HEK293 (cell line): ENCODE measurements around the gene PRMT7.

Experiments
- CTCF ChIA-PET: fragments of 350-600 bp; formaldehyde crosslinking; extraction: SDS; loops from one replicate; lab custom pipeline; 2021; ENCODE audit warnings: antibody characterized with exemption; lab: Yijun Ruan, JAX
- POLR2A ChIA-PET: fragments of 300-600 bp; formaldehyde crosslinking; extraction: SDS; loops from one replicate; lab custom pipeline; 2020; ENCODE audit warnings: antibody characterized with exemption, inconsistent platforms; lab: Yijun Ruan, JAX
- H3K27ac ChIP-seq: fragments of 200-500 bp; sonication (Bioruptor generic); 2 replicates; pipeline ENCODE4 v1.5.1; 2014; ENCODE audit warnings: low read depth, low read length, control low read depth, inconsistent platforms; ENCODE audit errors: extremely low read depth
- H3K36me3 ChIP-seq, 2 experiments: fragments of 200-500 bp in 1 of 2; sonication (Bioruptor generic) in 1 of 2; 1 replicate in 1 of 2; 2 replicates in 1 of 2; pipeline ENCODE4 v1.5.1; 2014 to 2017; ENCODE audit warnings: inconsistent platforms in 2 of 2, low read length in 2 of 2; ENCODE audit not compliant: control insufficient read depth in 2 of 2, insufficient read depth in 1 of 2
- H3K4me1 ChIP-seq: fragments of 200-500 bp; sonication (Bioruptor generic); 2 replicates; pipeline ENCODE4 v1.5.1; 2014; ENCODE audit warnings: mild to moderate bottlenecking, low read length, inconsistent platforms; ENCODE audit not compliant: control insufficient read depth, insufficient read depth
- H3K4me3 ChIP-seq: 2 replicates; pipeline ENCODE4 v1.5.1; 2011; ENCODE audit warnings: low read depth, mild to moderate bottlenecking, control low read depth, low read length, moderate library complexity
- H3K9me3 ChIP-seq: fragments of 200-500 bp; sonication (Bioruptor generic); 2 replicates; pipeline ENCODE4 v1.5.1; 2014; ENCODE audit warnings: low read depth, low read length, inconsistent platforms; ENCODE audit not compliant: control insufficient read depth, insufficient read depth
- GLI4 ChIP-seq: fragments of 450-650 bp; formaldehyde crosslinking; IDR thresholded peaks from 2 replicates; pipeline ENCODE4 v1.5.1; 2016; ENCODE audit warnings: missing biosample characterization, missing genetic modification characterization
- MYNN ChIP-seq: fragments of 450-650 bp; formaldehyde crosslinking; IDR thresholded peaks from 2 replicates; pipeline ENCODE4 v1.5.1; 2016; ENCODE audit warnings: missing biosample characterization, missing genetic modification characterization, borderline replicate concordance
- PRDM1 ChIP-seq: fragments of 450-650 bp; formaldehyde crosslinking; IDR thresholded peaks from 2 replicates; pipeline ENCODE4; 2016; ENCODE audit warnings: missing biosample characterization, missing genetic modification characterization
- SCRT1 ChIP-seq: fragments of 450-650 bp; formaldehyde crosslinking; IDR thresholded peaks from 2 replicates; pipeline ENCODE4 v1.5.1; 2016; ENCODE audit warnings: missing biosample characterization, missing genetic modification characterization, borderline replicate concordance
- SCRT2 ChIP-seq: fragments of 450-650 bp; formaldehyde crosslinking; IDR thresholded peaks from 2 replicates; pipeline ENCODE4 v1.5.1; 2016; ENCODE audit warnings: missing biosample characterization, missing genetic modification characterization
- TRIM28 ChIP-seq: IDR thresholded peaks from 2 replicates; pipeline ENCODE4 v1.6.1; 2011; ENCODE audit warnings: low read length, control low read depth, borderline replicate concordance
- YY2 ChIP-seq: fragments of 450-650 bp; formaldehyde crosslinking; IDR thresholded peaks from 2 replicates; pipeline ENCODE4 v1.5.1; 2016; ENCODE audit warnings: missing biosample characterization, missing genetic modification characterization
- ZBTB48 ChIP-seq: fragments of 450-650 bp; formaldehyde crosslinking; IDR thresholded peaks from 2 replicates; pipeline ENCODE4 v1.5.1; 2016; ENCODE audit warnings: missing biosample characterization, missing genetic modification characterization
- ZNF10 ChIP-seq: fragments of 450-650 bp; formaldehyde crosslinking; IDR thresholded peaks from 2 replicates; pipeline ENCODE4 v1.5.1; 2017; ENCODE audit warnings: missing biosample characterization, missing genetic modification characterization
- ZNF175 ChIP-seq: fragments of 450-650 bp; formaldehyde crosslinking; IDR thresholded peaks from 2 replicates; pipeline ENCODE4 v1.5.1; 2016; ENCODE audit warnings: missing biosample characterization, missing genetic modification characterization
- ZNF18 ChIP-seq: fragments of 450-650 bp; formaldehyde crosslinking; IDR thresholded peaks from 2 replicates; pipeline ENCODE4 v1.5.1; 2016; ENCODE audit warnings: missing biosample characterization, missing genetic modification characterization
- ZNF19 ChIP-seq: fragments of 450-650 bp; formaldehyde crosslinking; IDR thresholded peaks from 2 replicates; pipeline ENCODE4; 2016; ENCODE audit warnings: missing biosample characterization, missing genetic modification characterization, low read depth
- ZNF2 ChIP-seq: fragments of 450-650 bp; formaldehyde crosslinking; IDR thresholded peaks from 2 replicates; pipeline ENCODE4 v1.5.1; 2016; ENCODE audit warnings: missing biosample characterization, missing genetic modification characterization
- ZNF280C ChIP-seq: fragments of 450-650 bp; formaldehyde crosslinking; IDR thresholded peaks from 2 replicates; pipeline ENCODE4 v1.5.1; 2016; ENCODE audit warnings: missing biosample characterization, missing genetic modification characterization
- ZNF302 ChIP-seq: fragments of 450-650 bp; formaldehyde crosslinking; IDR thresholded peaks from 2 replicates; pipeline ENCODE4 v1.5.1; 2016; ENCODE audit warnings: missing biosample characterization, missing genetic modification characterization, low read depth
- ZNF341 ChIP-seq: fragments of 450-650 bp; formaldehyde crosslinking; IDR thresholded peaks from 2 replicates; pipeline ENCODE4; 2016; ENCODE audit warnings: low read depth, missing biosample characterization, missing genetic modification characterization
- ZNF354C ChIP-seq: fragments of 450-650 bp; formaldehyde crosslinking; IDR thresholded peaks from 2 replicates; pipeline ENCODE4 v1.5.1; 2016; ENCODE audit warnings: missing biosample characterization, missing genetic modification characterization, low read depth, borderline replicate concordance
- ZNF433 ChIP-seq: fragments of 450-650 bp; formaldehyde crosslinking; IDR thresholded peaks from 2 replicates; pipeline ENCODE4 v1.5.1; 2016; ENCODE audit warnings: missing biosample characterization, missing genetic modification characterization, low read depth
- ZNF621 ChIP-seq: fragments of 450-650 bp; formaldehyde crosslinking; IDR thresholded peaks from 2 replicates; pipeline ENCODE4 v1.5.1; 2017; ENCODE audit warnings: missing biosample characterization, missing genetic modification characterization
- ZNF791 ChIP-seq: fragments of 450-650 bp; formaldehyde crosslinking; IDR thresholded peaks from 2 replicates; pipeline ENCODE4 v1.5.1; 2016; ENCODE audit warnings: missing biosample characterization, missing genetic modification characterization
- TF ChIP-seq, protein P1 (sequence below): fragments of 450-650 bp; IDR thresholded peaks from 2 replicates; pipeline ENCODE4 v1.5.1; 2018; ENCODE audit warnings: missing biosample characterization, mild to moderate bottlenecking, missing genetic modification characterization
- TF ChIP-seq, protein P2 (sequence below): fragments of 450-650 bp; formaldehyde crosslinking; IDR thresholded peaks from 2 replicates; pipeline ENCODE4 v1.5.1; 2017; ENCODE audit warnings: missing biosample characterization, missing genetic modification characterization
- TF ChIP-seq, protein P3 (sequence below): fragments of 450-650 bp; formaldehyde crosslinking; IDR thresholded peaks from 2 replicates; pipeline ENCODE4 v1.5.1; 2016; ENCODE audit warnings: missing biosample characterization, missing genetic modification characterization
- TF ChIP-seq, protein P4 (sequence below): fragments of 450-650 bp; formaldehyde crosslinking; IDR thresholded peaks from 2 replicates; pipeline ENCODE4 v1.5.1; 2016; ENCODE audit warnings: missing biosample characterization, missing genetic modification characterization

Gene PRMT7

DNA sequence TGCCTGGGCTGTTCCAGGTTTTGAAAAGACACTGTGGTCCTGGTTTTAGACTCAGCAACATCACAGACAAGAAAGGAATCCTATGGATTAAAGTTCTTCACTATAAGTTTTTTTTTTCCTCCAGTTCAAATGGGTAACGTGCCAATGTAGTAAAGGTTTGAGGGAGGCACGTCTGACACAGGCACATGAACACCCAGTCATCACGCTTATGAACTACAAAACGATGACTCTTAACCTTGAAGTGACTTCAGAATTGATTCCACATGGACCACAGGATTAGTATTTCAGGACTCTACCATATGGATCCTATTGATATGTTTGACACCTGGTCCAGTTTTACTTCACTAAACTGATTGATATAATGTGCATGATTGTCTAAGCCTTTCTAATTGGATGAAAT, 2.3 kb downstream of the PRMT7 start:
- Histone ChIP-seq H3K4me1 (no peaks in the 10 kb centered on the region), H3K4me3 (no peak overlapping the region), H3K36me3 (peaks cover 26 to 53% of the 10 kb centered on the region in 2 experiments; a peak in 2 of 3 replicates), H3K27ac (no peak overlapping the region), H3K9me3 (no peaks in the 10 kb centered on the region)
- TF ChIP-seq PRDM1 (tag by site-specific recombination) (no peak), ZNF354C (tag by site-specific recombination) (no peak), ZBTB48 (no peak), GLI4 (tag by site-specific recombination) (no peak), TRIM28 (no peak), YY2 (no peak)
- POLR2A ChIA-PET: no interaction called here
- CTCF ChIA-PET: interaction anchor here (0.6 to 1.0 kb wide), 2 partner anchors 51 to 667 kb away, joined by 3 to 4 read pairs; no protein-coding TSS in a partner anchor

DNA sequence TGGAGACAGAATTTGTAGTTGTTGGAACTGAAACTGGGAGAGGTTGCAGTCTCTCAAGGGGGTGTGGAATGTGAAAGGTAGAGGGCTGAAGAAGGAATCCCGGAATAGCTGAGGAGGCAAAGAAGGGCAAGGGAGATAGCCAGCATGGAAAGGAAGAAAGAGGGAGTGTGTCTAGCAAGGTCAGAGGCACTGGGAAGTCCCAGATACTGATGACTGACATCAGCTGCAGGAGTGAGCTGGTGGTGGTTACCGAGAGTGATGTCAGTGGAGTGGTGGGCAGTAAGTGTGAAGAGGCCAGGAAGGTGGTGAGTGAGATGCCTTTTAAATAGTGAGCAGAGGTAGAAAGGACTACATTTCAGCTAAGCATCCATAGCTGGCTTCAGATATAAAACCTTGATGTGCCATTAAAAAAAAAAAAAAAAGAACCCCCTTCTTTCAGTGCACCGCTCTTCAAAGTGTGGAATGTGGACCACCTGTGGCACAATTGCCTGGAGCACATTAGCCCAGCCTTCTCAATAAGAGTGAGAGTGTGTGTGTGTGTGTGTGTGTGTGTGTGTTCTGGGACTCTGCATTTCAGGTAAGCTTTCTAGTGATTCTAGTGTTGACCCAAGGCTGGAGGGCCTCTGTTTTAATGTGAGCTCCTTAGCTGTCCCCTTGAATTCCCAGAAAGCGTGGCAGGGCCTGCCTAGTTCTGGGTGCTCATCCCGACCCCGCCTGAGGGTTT, 8.5 kb downstream of the PRMT7 start:
- CTCF ChIA-PET: interaction anchor here (1.4 kb wide), 2 partner anchors 9 to 58 kb away, joined by 3 to 7 read pairs; no protein-coding TSS in a partner anchor
- TF ChIP-seq ZNF18 (tag by site-specific recombination) (no peak), ZNF175 (no peak), ZNF341 (tag by site-specific recombination) (no peak), ZNF280C (tag by site-specific recombination) (no peak), ZNF19 (tag by site-specific recombination) (no peak), MYNN (tag by site-specific recombination) (no peak), ZNF302 (tag by site-specific recombination) (no peak), ZNF621 (no peak), ZNF791 (tag by site-specific recombination) (no peak), ZNF2 (tag by site-specific recombination) (no peak), ZNF433 (no peak), SCRT1 (peak; percentile 63; the same call in 1 of the 2 replicates), ZNF10 (peak; percentile 72; the same call in 1 of the 2 replicates), SCRT2 (tag by site-specific recombination) (peak; percentile 72)
- TF ChIP-seq, protein P1, sequence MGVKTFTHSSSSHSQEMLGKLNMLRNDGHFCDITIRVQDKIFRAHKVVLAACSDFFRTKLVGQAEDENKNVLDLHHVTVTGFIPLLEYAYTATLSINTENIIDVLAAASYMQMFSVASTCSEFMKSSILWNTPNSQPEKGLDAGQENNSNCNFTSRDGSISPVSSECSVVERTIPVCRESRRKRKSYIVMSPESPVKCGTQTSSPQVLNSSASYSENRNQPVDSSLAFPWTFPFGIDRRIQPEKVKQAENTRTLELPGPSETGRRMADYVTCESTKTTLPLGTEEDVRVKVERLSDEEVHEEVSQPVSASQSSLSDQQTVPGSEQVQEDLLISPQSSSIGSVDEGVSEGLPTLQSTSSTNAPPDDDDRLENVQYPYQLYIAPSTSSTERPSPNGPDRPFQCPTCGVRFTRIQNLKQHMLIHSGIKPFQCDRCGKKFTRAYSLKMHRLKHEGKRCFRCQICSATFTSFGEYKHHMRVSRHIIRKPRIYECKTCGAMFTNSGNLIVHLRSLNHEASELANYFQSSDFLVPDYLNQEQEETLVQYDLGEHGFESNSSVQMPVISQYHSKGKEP: no peak
- TF ChIP-seq, protein P2, sequence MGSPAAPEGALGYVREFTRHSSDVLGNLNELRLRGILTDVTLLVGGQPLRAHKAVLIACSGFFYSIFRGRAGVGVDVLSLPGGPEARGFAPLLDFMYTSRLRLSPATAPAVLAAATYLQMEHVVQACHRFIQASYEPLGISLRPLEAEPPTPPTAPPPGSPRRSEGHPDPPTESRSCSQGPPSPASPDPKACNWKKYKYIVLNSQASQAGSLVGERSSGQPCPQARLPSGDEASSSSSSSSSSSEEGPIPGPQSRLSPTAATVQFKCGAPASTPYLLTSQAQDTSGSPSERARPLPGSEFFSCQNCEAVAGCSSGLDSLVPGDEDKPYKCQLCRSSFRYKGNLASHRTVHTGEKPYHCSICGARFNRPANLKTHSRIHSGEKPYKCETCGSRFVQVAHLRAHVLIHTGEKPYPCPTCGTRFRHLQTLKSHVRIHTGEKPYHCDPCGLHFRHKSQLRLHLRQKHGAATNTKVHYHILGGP (tag by site-specific recombination): no peak
- TF ChIP-seq, protein P3, sequence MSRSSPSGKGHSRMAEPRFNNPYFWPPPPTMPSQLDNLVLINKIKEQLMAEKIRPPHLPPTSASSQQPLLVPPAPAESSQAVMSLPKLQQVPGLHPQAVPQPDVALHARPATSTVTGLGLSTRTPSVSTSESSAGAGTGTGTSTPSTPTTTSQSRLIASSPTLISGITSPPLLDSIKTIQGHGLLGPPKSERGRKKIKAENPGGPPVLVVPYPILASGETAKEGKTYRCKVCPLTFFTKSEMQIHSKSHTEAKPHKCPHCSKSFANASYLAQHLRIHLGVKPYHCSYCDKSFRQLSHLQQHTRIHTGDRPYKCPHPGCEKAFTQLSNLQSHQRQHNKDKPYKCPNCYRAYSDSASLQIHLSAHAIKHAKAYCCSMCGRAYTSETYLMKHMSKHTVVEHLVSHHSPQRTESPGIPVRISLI (tag by site-specific recombination): no peak
- TF ChIP-seq, protein P4, sequence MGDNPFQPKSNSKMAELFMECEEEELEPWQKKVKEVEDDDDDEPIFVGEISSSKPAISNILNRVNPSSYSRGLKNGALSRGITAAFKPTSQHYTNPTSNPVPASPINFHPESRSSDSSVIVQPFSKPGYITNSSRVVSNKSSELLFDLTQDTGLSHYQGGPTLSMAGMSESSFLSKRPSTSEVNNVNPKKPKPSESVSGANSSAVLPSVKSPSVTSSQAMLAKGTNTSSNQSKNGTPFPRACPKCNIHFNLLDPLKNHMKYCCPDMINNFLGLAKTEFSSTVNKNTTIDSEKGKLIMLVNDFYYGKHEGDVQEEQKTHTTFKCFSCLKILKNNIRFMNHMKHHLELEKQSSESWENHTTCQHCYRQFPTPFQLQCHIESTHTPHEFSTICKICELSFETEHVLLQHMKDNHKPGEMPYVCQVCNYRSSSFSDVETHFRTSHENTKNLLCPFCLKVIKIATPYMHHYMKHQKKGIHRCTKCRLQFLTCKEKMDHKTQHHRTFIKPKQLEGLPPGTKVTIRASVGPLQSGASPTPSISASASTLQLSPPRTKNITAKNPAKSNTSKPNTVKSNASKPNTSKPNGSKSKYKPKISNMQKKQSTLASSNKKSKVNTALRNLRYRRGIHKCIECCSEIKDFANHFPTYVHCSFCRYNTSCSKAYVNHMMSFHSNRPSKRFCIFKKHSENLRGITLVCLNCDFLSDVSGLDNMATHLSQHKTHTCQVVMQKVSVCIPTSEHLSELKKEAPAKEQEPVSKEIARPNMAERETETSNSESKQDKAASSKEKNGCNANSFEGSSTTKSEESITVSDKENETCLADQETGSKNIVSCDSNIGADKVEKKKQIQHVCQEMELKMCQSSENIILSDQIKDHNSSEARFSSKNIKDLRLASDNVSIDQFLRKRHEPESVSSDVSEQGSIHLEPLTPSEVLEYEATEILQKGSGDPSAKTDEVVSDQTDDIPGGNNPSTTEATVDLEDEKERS (tag by site-specific recombination): no peak

More for the DNA sequence above, 8.5 kb downstream of the PRMT7 start:
- no peaks in the 10 kb centered on the region for H3K4me1 ChIP-seq
- POLR2A ChIA-PET: interaction anchor here (0.6 to 0.9 kb wide), 3 partner anchors 9 to 65 kb away, joined by 3 to 9 read pairs (median 3); partner anchors contain the start of genes PRMT7, SLC7A6 and SLC7A6OS
- H3K27ac ChIP-seq: no peak overlapping the region
- no peaks in the 10 kb centered on the region for H3K9me3 ChIP-seq
- H3K4me3 ChIP-seq: no peak overlapping the region
- peaks cover 28 to 72% of the 10 kb centered on the region in 2 experiments; a peak in 2 of 3 replicates for H3K36me3 ChIP-seq
